Measurements from ENCODE around the gene KRTAP27-1. TPM values are rescaled to one million over a fixed set of nuclear protein-coding genes. Genes with fewer than 3 reads are reported as not detected.

KRTAP27-1 gene
- total RNA-seq, 1 experiment from 2014 or later = not detected

Small RNAs within 50 kb of the gene (microRNA-seq; reads per million reads assigned to microRNA genes)
- not detected for gene MIR4327 (ENCODE audit: borderline number of aligned reads)

Other genes with a start within 250 kb of the KRTAP27-1 start
- gene CLDN17, start 170.9 kb downstream of the KRTAP27-1 start, total RNA-seq (2021) = not detected in 3 replicates
- not detected in 3 replicates for gene CLDN8, start 121.6 kb downstream of the KRTAP27-1 start, total RNA-seq (2021)
- gene KRTAP24-1, start 54.7 kb downstream of the KRTAP27-1 start, total RNA-seq (2021) = not detected in 3 replicates
- not detected in 3 replicates for gene KRTAP25-1, start 48.2 kb downstream of the KRTAP27-1 start, total RNA-seq (2021)
- not detected in 3 replicates for gene KRTAP26-1, start 17.4 kb downstream of the KRTAP27-1 start, total RNA-seq (2021)
- not detected in 3 replicates for gene KRTAP23-1, start 10.9 kb upstream of the KRTAP27-1 start, total RNA-seq (2021)
- gene KRTAP13-2, start 34.6 kb upstream of the KRTAP27-1 start, total RNA-seq (2021) = not detected in 3 replicates
- gene KRTAP13-1, start 58.3 kb upstream of the KRTAP27-1 start, total RNA-seq (2021) = not detected in 3 replicates
- gene KRTAP13-3, start 88.2 kb upstream of the KRTAP27-1 start, total RNA-seq (2021) = not detected in 3 replicates
- 0.32 TPM in 1 of 3 replicates, not detected in the others for gene KRTAP13-4, start 92.5 kb upstream of the KRTAP27-1 start, total RNA-seq (2021)
- gene KRTAP15-1, start 102.6 kb upstream of the KRTAP27-1 start, total RNA-seq (2021) = not detected in 3 replicates
- gene KRTAP19-1, start 142.7 kb upstream of the KRTAP27-1 start, total RNA-seq (2021) = not detected in 3 replicates
- not detected in 3 replicates for gene KRTAP19-2, start 149.7 kb upstream of the KRTAP27-1 start, total RNA-seq (2021)
- not detected in 3 replicates for gene KRTAP19-3, start 154.3 kb upstream of the KRTAP27-1 start, total RNA-seq (2021)
- gene KRTAP19-4, start 159.5 kb upstream of the KRTAP27-1 start, total RNA-seq (2021) = not detected in 3 replicates
- not detected in 3 replicates for gene KRTAP19-5, start 164.4 kb upstream of the KRTAP27-1 start, total RNA-seq (2021)
- gene KRTAP19-6, start 204.2 kb upstream of the KRTAP27-1 start, total RNA-seq (2021) = not detected in 3 replicates
- not detected in 3 replicates for gene KRTAP19-7, start 223.6 kb upstream of the KRTAP27-1 start, total RNA-seq (2021)

Measured in WTC11 (cell line).